OCI-LY1 (cell line): Measurements from ENCODE around the gene RREB1.

ENCODE experiments used
- H2AFZ ChIP-seq: fragments of 200-600 bp; sonication (generic), shearing (Covaris generic); 2 replicates; pipeline ENCODE4 v1.6.0; 2014; ENCODE audit warnings: antibody characterized with exemption, mild to moderate bottlenecking, low read length
- H3F3A ChIP-seq: fragments of 200-600 bp; sonication (generic), shearing (Covaris generic); 2 replicates; pipeline ENCODE4 v1.6.0; 2014; ENCODE audit warnings: mild to moderate bottlenecking, antibody characterized with exemption, low read length, moderate library complexity; ENCODE audit not compliant: insufficient read depth
- H3K27ac ChIP-seq: fragments of 200-600 bp; sonication (generic); 2 replicates; pipeline ENCODE4 v1.5.1; 2014; ENCODE audit warnings: low read length, mixed run types, mild to moderate bottlenecking, low read depth; ENCODE audit not compliant: poor library complexity, severe bottlenecking
- H3K27me3 ChIP-seq: fragments of 200-600 bp; sonication (generic); 2 replicates; pipeline ENCODE4 v1.6.0; 2014; ENCODE audit warnings: antibody characterized with exemption, mild to moderate bottlenecking, low read length, moderate library complexity; ENCODE audit not compliant: insufficient read depth
- H3K36me3 ChIP-seq: fragments of 200-600 bp; sonication (generic); 2 replicates; pipeline ENCODE4 v1.6.1; 2014; ENCODE audit warnings: mild to moderate bottlenecking, antibody characterized with exemption, low read length, moderate library complexity, mixed read lengths; ENCODE audit not compliant: insufficient read depth
- H3K4me1 ChIP-seq: fragments of 200-600 bp; sonication (generic); 2 replicates; pipeline ENCODE4 v1.5.1; 2014; ENCODE audit warnings: mild to moderate bottlenecking, low read length, moderate library complexity; ENCODE audit not compliant: insufficient read depth, severe bottlenecking
- H3K4me2 ChIP-seq: fragments of 200-600 bp; sonication (generic), shearing (Covaris generic); 2 replicates; pipeline ENCODE4 v1.6.1; 2014; ENCODE audit warnings: low read length
- H3K4me3 ChIP-seq: fragments of 200-600 bp; sonication (generic); 2 replicates; pipeline ENCODE4 v1.5.1; 2014; ENCODE audit warnings: low read length, low read depth, mild to moderate bottlenecking, mixed read lengths; ENCODE audit not compliant: poor library complexity, severe bottlenecking
- H3K79me2 ChIP-seq: fragments of 200-600 bp; shearing (Covaris generic); 2 replicates; pipeline ENCODE4 v1.6.1; 2016; ENCODE audit warnings: mixed run types, low read length, mixed read lengths; ENCODE audit not compliant: insufficient read depth
- H3K9ac ChIP-seq: fragments of 200-600 bp; sonication (generic), shearing (Covaris generic); 2 replicates; pipeline ENCODE4 v1.6.1; 2014; ENCODE audit warnings: mild to moderate bottlenecking, low read length, mixed read lengths
- H3K9me2 ChIP-seq: fragments of 200-600 bp; sonication (generic), shearing (Covaris generic); 2 replicates; pipeline ENCODE4 v1.6.1; 2014; ENCODE audit warnings: low read depth, mild to moderate bottlenecking, low read length, mixed read lengths
- H3K9me3 ChIP-seq: fragments of 200-600 bp; shearing (Covaris generic); 2 replicates; pipeline ENCODE4 v1.6.1; 2014; ENCODE audit warnings: low read length, mixed read lengths
- H4K20me1 ChIP-seq: fragments of 200-600 bp; sonication (generic), shearing (Covaris generic); 2 replicates; pipeline ENCODE4 v1.6.0; 2016; ENCODE audit warnings: mild to moderate bottlenecking, low read length; ENCODE audit not compliant: insufficient read depth
- EZH2 ChIP-seq: fragments of 200-600 bp; sonication (generic), shearing (Covaris generic); IDR thresholded peaks from 2 replicates; pipeline ENCODE4 v1.8.0; 2017; ENCODE audit warnings: borderline replicate concordance, mixed run types, mild to moderate bottlenecking, antibody characterized with exemption, low read length, moderate library complexity, mixed read lengths
- TF ChIP-seq, protein P1 (sequence below): fragments of 200-600 bp; sonication (generic), shearing (Covaris generic); IDR thresholded peaks from 2 replicates; pipeline ENCODE4 v1.5.1; 2017; ENCODE audit warnings: mild to moderate bottlenecking, antibody characterized with exemption, low read length, moderate library complexity, mixed read lengths

The RREB1 gene

DNA sequence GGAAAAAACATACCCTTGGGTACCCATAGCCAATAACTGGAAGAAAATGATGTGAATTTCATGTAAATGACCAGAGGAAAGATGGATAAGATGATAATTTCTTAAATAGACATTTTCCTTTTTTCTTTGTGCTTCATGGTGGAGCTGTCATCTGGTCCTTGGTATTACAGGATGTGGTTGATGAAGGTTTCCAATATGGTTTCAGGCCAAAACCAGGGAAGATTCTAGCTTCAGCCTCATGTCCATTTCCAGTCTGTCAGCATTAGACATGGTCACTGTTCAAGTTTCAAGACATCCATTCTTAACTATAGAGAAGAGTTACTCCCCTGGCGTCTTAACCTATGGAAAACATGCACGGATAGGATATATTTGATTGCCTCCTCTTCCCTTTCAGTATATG, 141.6 kb downstream of the RREB1 start:
- TF ChIP-seq, protein P1, sequence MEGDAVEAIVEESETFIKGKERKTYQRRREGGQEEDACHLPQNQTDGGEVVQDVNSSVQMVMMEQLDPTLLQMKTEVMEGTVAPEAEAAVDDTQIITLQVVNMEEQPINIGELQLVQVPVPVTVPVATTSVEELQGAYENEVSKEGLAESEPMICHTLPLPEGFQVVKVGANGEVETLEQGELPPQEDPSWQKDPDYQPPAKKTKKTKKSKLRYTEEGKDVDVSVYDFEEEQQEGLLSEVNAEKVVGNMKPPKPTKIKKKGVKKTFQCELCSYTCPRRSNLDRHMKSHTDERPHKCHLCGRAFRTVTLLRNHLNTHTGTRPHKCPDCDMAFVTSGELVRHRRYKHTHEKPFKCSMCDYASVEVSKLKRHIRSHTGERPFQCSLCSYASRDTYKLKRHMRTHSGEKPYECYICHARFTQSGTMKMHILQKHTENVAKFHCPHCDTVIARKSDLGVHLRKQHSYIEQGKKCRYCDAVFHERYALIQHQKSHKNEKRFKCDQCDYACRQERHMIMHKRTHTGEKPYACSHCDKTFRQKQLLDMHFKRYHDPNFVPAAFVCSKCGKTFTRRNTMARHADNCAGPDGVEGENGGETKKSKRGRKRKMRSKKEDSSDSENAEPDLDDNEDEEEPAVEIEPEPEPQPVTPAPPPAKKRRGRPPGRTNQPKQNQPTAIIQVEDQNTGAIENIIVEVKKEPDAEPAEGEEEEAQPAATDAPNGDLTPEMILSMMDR: no peak
- no peak for TF ChIP-seq EZH2
- Histone ChIP-seq H3K27me3 (no peaks in the 10 kb centered on the region), H4K20me1 (no peaks in the 10 kb centered on the region), H3K9me3 (no peaks in the 10 kb centered on the region), H3K4me3 (no peak overlapping the region), H2AFZ (no peak overlapping the region), H3K27ac (no peak overlapping the region), H3K36me3 (peaks cover 13% of the 10 kb centered on the region; the same call in 1 of the 2 replicates), H3K9ac (no peak overlapping the region), H3K79me2 (no peaks in the 10 kb centered on the region), H3K4me2 (no peak overlapping the region), H3K9me2 (no peaks in the 10 kb centered on the region), H3K4me1 (no peaks in the 10 kb centered on the region), H3F3A (no peaks in the 10 kb centered on the region)

DNA sequence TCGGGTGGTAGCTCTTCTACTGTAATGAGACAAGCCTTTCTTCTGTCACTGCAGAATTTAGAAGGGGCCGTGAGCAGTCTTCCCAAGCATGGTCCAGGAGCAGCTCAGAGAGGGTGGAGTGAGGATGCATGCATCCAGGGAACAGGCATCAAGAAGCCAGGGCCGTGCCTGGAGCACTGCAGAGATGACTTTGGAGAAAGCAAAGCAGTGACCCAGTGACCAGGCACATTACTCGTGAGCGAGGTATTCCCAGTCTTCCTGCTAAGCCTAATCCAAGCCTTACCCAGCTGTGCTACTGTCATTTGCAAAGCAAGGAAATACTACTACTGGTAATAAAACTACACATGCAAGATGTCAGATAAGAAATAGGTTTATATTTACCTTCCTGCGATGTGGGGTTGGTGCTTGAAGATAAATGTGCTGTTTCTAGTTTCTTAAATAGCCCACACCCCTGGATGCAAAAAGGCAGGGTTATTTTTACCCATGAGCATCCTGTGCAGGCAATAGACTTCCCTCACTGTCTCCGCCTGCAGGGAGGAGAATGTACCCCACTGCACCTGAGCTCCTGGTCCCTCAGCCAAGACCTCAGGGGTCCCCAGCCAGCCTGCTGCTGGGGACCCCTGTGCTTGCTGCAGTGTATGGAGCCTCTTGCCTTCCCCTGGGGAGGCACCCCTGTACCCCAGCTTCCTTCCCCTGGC, 142.3 kb downstream of the RREB1 start:
- no peaks in the 10 kb centered on the region for H3K4me1 ChIP-seq
- no peak for TF ChIP-seq EZH2
- TF ChIP-seq, protein P1: no peak
- H3K27me3 ChIP-seq: no peaks in the 10 kb centered on the region
- no peaks in the 10 kb centered on the region for H4K20me1 ChIP-seq
- H3K9me2 ChIP-seq: no peaks in the 10 kb centered on the region
- no peaks in the 10 kb centered on the region for H3K9me3 ChIP-seq
- H3K4me2 ChIP-seq: no peak overlapping the region
- no peak overlapping the region for H3K9ac ChIP-seq
- H3F3A ChIP-seq: no peaks in the 10 kb centered on the region
- H2AFZ ChIP-seq: no peak overlapping the region
- H3K27ac ChIP-seq: no peak overlapping the region
- peaks cover 13% of the 10 kb centered on the region; the same call in 1 of the 2 replicates for H3K36me3 ChIP-seq
- H3K79me2 ChIP-seq: no peaks in the 10 kb centered on the region
- H3K4me3 ChIP-seq: no peak overlapping the region

DNA sequence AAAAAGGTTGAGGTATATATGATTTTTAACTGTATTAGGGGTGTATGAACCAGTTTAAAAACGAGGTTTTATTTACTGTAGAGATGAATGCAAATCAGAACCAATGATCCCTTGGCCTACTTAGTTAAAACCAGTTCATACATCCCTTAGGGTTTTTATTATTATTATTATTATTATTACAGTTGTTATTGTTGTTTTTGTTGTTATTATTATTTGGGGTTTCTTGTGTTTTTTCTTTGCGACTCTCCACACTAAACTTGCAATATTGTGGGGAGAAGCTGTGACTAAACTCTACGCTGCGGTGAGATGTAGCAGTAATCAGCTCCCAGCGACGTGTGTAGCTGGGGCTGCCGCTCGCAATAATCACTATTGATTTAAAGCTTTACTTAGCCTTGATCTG, 143.1 kb downstream of the RREB1 start:
- H3K4me2 ChIP-seq: no peak overlapping the region
- H3K9ac ChIP-seq: no peak overlapping the region
- no peak for TF ChIP-seq EZH2
- TF ChIP-seq, protein P1: no peak

More for the DNA sequence above, 143.1 kb downstream of the RREB1 start:
- Histone ChIP-seq H2AFZ (no peak overlapping the region), H4K20me1 (no peaks in the 10 kb centered on the region), H3K27ac (no peak overlapping the region), H3K9me2 (no peaks in the 10 kb centered on the region), H3K36me3 (peaks cover 13% of the 10 kb centered on the region), H3K27me3 (peaks cover 3% of the 10 kb centered on the region; the same call in 1 of the 2 replicates), H3K4me1 (no peaks in the 10 kb centered on the region), H3K9me3 (no peaks in the 10 kb centered on the region), H3F3A (no peaks in the 10 kb centered on the region), H3K79me2 (no peaks in the 10 kb centered on the region), H3K4me3 (no peak overlapping the region)
